Activated CD8-positive, alpha-beta T cell treated with anti-CD3 and anti-CD28 coated beads for 36 hours (primary cell): Measurements from ENCODE around the gene ANKFN1. TPM values are rescaled to one million over a fixed set of nuclear protein-coding genes. Genes with fewer than 3 reads are reported as not detected.

ENCODE experiments used
- ATAC-seq: fragments of 200-7000 bp; cut with Tn5 transposase; one replicate; pipeline ENCODE4 v1.10.0; 2021; ENCODE audit warnings: mild to moderate bottlenecking, moderate library complexity
- CTCF ChIA-PET: fragments of 350-600 bp; sonication (Branson Sonifier 250); formaldehyde crosslinking; loops from one replicate; lab custom pipeline; 2021; ENCODE audit warnings: antibody characterized with exemption; lab: Charles Lee
- POLR2A ChIA-PET: fragments of 350-600 bp; sonication (Branson Sonifier 250); formaldehyde crosslinking; loops from one replicate; lab custom pipeline; 2021; ENCODE audit warnings: antibody characterized with exemption; lab: Charles Lee
- DNase-seq: peaks from one replicate; pipeline ENCODE4 v3.0.0-alpha.2; 2020
- H3K27ac Mint-ChIP-seq: one replicate; pipeline ENCODE4 v1.8.0; 2021; ENCODE audit warnings: mild to moderate bottlenecking, mixed read lengths
- H3K27me3 Mint-ChIP-seq: one replicate; pipeline ENCODE4 v1.8.0; 2021; ENCODE audit warnings: mixed read lengths
- H3K36me3 Mint-ChIP-seq: one replicate; pipeline ENCODE4 v1.8.0; 2021; ENCODE audit warnings: low read depth, mixed read lengths
- H3K4me1 Mint-ChIP-seq: one replicate; pipeline ENCODE4 v1.8.0; 2021; ENCODE audit warnings: low read depth, mixed read lengths
- H3K4me3 Mint-ChIP-seq: one replicate; pipeline ENCODE4 v1.8.0; 2021; ENCODE audit warnings: mild to moderate bottlenecking, moderate library complexity, mixed read lengths
- H3K9me3 Mint-ChIP-seq: one replicate; pipeline ENCODE4 v1.8.0; 2021; ENCODE audit warnings: mixed read lengths
- CTCF ChIP-seq: fragments of 200-600 bp; IDR thresholded peaks from one replicate; pipeline ENCODE4 v1.8.0; 2022; ENCODE audit warnings: antibody characterized with exemption, mild to moderate bottlenecking
- intact Hi-C: fragments of 100-400 bp; cut with micrococcal nuclease; formaldehyde crosslinking; loops from one replicate; pipeline ENCODE4 v1.10.0; 2022
- total RNA-seq, 2 experiments: library from RNA; stranded (reverse); gene quantifications; one replicate each; pipeline ENCODE4 v1.2.3, GENCODE V29; 2021

The ANKFN1 gene
- total RNA-seq, 2 experiments from 2014 or later: not detected

- no peak for DNase-seq
- intact Hi-C loops: no loop called here
- H3K36me3 Mint-ChIP-seq: no peaks in the 10 kb centered on the region
- H3K9me3 Mint-ChIP-seq: peaks cover 5% of the 10 kb centered on the region
- no peaks in the 10 kb centered on the region for H3K27me3 Mint-ChIP-seq
- CTCF ChIA-PET: no interaction called here
- ATAC-seq: no peak
- peaks cover 5% of the 10 kb centered on the region for H3K4me1 Mint-ChIP-seq
- H3K4me3 Mint-ChIP-seq: no peak overlapping the region
- H3K27ac Mint-ChIP-seq: no peak overlapping the region
- no peak for TF ChIP-seq CTCF
- POLR2A ChIA-PET: no interaction called here
Observed at GRCh38 chr17:56203430-56203829, 50.2 kb downstream of the ANKFN1 start.

- H3K36me3 Mint-ChIP-seq: no peaks in the 10 kb centered on the region
- no peak overlapping the region for H3K4me3 Mint-ChIP-seq
- peaks cover 6% of the 10 kb centered on the region for H3K9me3 Mint-ChIP-seq
- TF ChIP-seq CTCF: no peak
- ChIA-PET POLR2A (no interaction called here), CTCF (no interaction called here)
- no peak overlapping the region for H3K27ac Mint-ChIP-seq
- H3K27me3 Mint-ChIP-seq: no peaks in the 10 kb centered on the region
- intact Hi-C loops: no loop called here
- H3K4me1 Mint-ChIP-seq: peaks cover 5% of the 10 kb centered on the region
- DNase-seq (no peak), ATAC-seq (no peak)
Observed at GRCh38 chr17:56206351-56206750, 53.1 kb downstream of the ANKFN1 start.

GRCh38 chr17:56213031-56213430 lies 59.8 kb downstream of the ANKFN1 start:
- no peak for ATAC-seq
- ChIA-PET POLR2A (no interaction called here), CTCF (no interaction called here)
- Mint-ChIP-seq H3K27ac (no peak overlapping the region), H3K27me3 (peaks cover 2% of the 10 kb centered on the region), H3K4me3 (no peak overlapping the region), H3K36me3 (no peaks in the 10 kb centered on the region), H3K9me3 (peaks cover 1% of the 10 kb centered on the region), H3K4me1 (no peaks in the 10 kb centered on the region)
- intact Hi-C loops: no loop called here
- no peak for DNase-seq
- no peak for TF ChIP-seq CTCF

- ATAC-seq (no peak), DNase-seq (no peak)
- Mint-ChIP-seq H3K36me3 (no peaks in the 10 kb centered on the region), H3K9me3 (no peaks in the 10 kb centered on the region), H3K4me1 (no peaks in the 10 kb centered on the region), H3K27ac (no peak overlapping the region), H3K27me3 (no peaks in the 10 kb centered on the region), H3K4me3 (no peak overlapping the region)
- ChIA-PET CTCF (no interaction called here), POLR2A (no interaction called here)
- TF ChIP-seq CTCF: no peak
- intact Hi-C loops: no loop called here
Observed at GRCh38 chr17:56217921-56218320, 64.6 kb downstream of the ANKFN1 start.

GRCh38 chr17:56222255-56222654 lies 69.0 kb downstream of the ANKFN1 start:
- no peak for DNase-seq
- Mint-ChIP-seq H3K4me3 (no peak overlapping the region), H3K9me3 (no peaks in the 10 kb centered on the region), H3K27me3 (no peaks in the 10 kb centered on the region), H3K4me1 (no peaks in the 10 kb centered on the region), H3K36me3 (no peaks in the 10 kb centered on the region), H3K27ac (no peak overlapping the region)
- POLR2A ChIA-PET: no interaction called here
- TF ChIP-seq CTCF: no peak
- intact Hi-C loops: no loop called here
- no peak for ATAC-seq
- CTCF ChIA-PET: no interaction called here
